Measurements from ENCODE around the gene NECTIN4.

NECTIN4 gene

DNA sequence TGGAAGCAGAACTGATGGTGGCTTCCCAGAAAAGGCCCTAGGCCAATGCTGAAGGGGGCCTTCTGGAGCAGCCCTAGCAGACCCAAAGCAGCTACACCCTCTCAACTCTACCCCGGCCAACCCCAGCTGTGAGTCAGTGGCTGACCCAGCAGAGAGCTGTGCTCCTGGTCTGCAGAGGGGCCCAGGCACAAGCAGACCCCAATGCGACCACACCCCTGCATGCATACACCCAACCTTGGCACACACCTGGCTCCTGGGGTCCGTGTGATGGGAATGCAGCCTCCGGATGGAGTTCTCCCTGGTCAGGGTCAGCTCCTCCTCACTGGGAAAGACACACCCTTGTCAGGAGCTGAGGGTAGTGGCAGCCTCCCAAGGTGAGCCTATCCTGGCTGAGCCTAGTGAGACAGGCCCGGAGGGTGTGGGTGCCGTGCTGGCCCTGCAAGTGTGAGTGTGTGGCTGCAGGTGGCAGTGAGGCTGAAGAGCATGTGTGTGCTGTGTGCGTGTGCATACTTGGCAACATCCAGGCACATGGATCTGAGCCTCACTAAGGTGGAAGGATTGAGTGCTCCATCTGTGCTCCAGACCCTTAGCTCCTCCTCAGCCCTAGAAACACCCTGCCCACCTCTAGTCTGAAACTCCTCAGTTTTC lies 15.8 kb downstream of the NECTIN4 start:
- TF ChIP-seq EZH2phosphoT487 (IDR thresholded peaks at IDR 0.05; ENCODE audit: low read depth): no peak
- TF ChIP-seq, protein P1, sequence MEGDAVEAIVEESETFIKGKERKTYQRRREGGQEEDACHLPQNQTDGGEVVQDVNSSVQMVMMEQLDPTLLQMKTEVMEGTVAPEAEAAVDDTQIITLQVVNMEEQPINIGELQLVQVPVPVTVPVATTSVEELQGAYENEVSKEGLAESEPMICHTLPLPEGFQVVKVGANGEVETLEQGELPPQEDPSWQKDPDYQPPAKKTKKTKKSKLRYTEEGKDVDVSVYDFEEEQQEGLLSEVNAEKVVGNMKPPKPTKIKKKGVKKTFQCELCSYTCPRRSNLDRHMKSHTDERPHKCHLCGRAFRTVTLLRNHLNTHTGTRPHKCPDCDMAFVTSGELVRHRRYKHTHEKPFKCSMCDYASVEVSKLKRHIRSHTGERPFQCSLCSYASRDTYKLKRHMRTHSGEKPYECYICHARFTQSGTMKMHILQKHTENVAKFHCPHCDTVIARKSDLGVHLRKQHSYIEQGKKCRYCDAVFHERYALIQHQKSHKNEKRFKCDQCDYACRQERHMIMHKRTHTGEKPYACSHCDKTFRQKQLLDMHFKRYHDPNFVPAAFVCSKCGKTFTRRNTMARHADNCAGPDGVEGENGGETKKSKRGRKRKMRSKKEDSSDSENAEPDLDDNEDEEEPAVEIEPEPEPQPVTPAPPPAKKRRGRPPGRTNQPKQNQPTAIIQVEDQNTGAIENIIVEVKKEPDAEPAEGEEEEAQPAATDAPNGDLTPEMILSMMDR (IDR thresholded peaks at IDR 0.05; ENCODE audit: low read depth, low read length): no peak
- Histone ChIP-seq H2AFZ (ENCODE audit: low read depth, low read length) (no peak overlapping the region), H3K36me3 (replicated peaks; ENCODE audit: low read depth, low read length) (no peaks in the 10 kb centered on the region), H3K79me2 (ENCODE audit: low read length) (peaks cover 12% of the 10 kb centered on the region), H3K9ac (ENCODE audit: low read length) (no peak overlapping the region), H3K27ac (ENCODE audit: low read length) (no peak overlapping the region), H3K27me3 (ENCODE audit: low read depth, low read length) (no peaks in the 10 kb centered on the region), H3K4me3 (ENCODE audit: low read length) (no peak overlapping the region), H3K4me1 (ENCODE audit: low read length) (peaks cover 22% of the 10 kb centered on the region), H4K20me1 (ENCODE audit: insufficient read depth, low read length) (no peaks in the 10 kb centered on the region), H3K4me2 (ENCODE audit: low read length) (no peak overlapping the region), H3K9me3 (ENCODE audit: insufficient read depth, low read length) (no peaks in the 10 kb centered on the region)

DNA sequence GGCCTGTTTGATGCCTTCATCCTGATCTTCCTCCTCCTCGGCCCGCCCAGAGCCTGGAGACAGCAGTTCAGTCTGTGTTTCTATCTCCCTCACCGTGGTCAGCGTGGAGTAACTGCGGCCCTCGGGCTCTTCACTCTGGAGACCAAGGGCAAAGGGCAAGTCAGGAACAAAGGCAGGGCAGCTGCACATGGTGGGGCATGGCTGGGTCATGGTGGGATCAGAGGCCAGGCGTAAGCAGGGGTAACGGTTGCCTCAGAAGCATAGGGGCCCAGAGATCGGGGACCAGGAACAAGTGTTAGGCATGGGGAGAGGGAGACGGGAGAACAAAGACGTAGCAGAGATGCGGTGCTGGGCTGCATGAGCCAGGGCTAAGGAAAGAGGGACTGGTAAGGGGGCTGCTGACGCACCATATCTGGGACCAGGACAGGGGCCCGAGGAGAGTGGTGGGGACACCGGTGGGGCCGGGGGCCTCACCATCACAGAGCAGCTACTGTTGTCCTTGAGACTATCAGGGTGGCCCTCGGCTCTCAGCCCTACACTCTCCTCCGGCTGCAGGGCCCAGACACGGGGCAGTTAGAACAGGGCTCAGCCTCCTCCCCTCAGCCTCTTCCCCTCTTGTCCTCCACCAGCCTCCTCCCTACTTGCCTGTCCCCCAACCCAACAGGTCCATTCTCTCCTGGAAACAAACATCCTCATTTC lies 16.5 kb downstream of the NECTIN4 start:
- Histone ChIP-seq H3K4me1 (ENCODE audit: low read length) (peaks cover 25% of the 10 kb centered on the region), H4K20me1 (ENCODE audit: insufficient read depth, low read length) (peaks cover 3% of the 10 kb centered on the region), H3K79me2 (ENCODE audit: low read length) (peaks cover 19% of the 10 kb centered on the region), H3K27me3 (ENCODE audit: low read depth, low read length) (no peaks in the 10 kb centered on the region), H2AFZ (ENCODE audit: low read depth, low read length) (no peak overlapping the region), H3K27ac (ENCODE audit: low read length) (no peak overlapping the region), H3K9ac (ENCODE audit: low read length) (no peak overlapping the region), H3K4me3 (ENCODE audit: low read length) (no peak overlapping the region), H3K4me2 (ENCODE audit: low read length) (no peak overlapping the region), H3K9me3 (ENCODE audit: insufficient read depth, low read length) (no peaks in the 10 kb centered on the region), H3K36me3 (replicated peaks; ENCODE audit: low read depth, low read length) (peaks cover 2% of the 10 kb centered on the region)
- TF ChIP-seq EZH2phosphoT487 (IDR thresholded peaks at IDR 0.05; ENCODE audit: low read depth): no peak
- TF ChIP-seq, protein P1 (IDR thresholded peaks at IDR 0.05; ENCODE audit: low read depth, low read length): no peak

GRCh38 chr1:161071886-161072371 lies 17.4 kb downstream of the NECTIN4 start:
- H3K79me2 ChIP-seq (ENCODE audit: low read length): peaks cover 28% of the 10 kb centered on the region
- H3K27ac ChIP-seq (ENCODE audit: low read length): no peak overlapping the region
- peak overlapping the region; percentile 29; the same call in 1 of the 2 replicates for H2AFZ ChIP-seq (ENCODE audit: low read depth, low read length)
- peaks cover 8% of the 10 kb centered on the region for H3K36me3 ChIP-seq (replicated peaks; ENCODE audit: low read depth, low read length)
- H3K4me2 ChIP-seq (ENCODE audit: low read length): no peak overlapping the region
- no peak for TF ChIP-seq EZH2phosphoT487 (IDR thresholded peaks at IDR 0.05; ENCODE audit: low read depth)
- TF ChIP-seq, protein P1 (IDR thresholded peaks at IDR 0.05; ENCODE audit: low read depth, low read length): peak; percentile 84
- H3K4me1 ChIP-seq (ENCODE audit: low read length): peaks cover 32% of the 10 kb centered on the region
- H3K27me3 ChIP-seq (ENCODE audit: low read depth, low read length): no peaks in the 10 kb centered on the region
- peaks cover 11% of the 10 kb centered on the region for H4K20me1 ChIP-seq (ENCODE audit: insufficient read depth, low read length)
- H3K9ac ChIP-seq (ENCODE audit: low read length): no peak overlapping the region
- no peak overlapping the region for H3K4me3 ChIP-seq (ENCODE audit: low read length)
- no peaks in the 10 kb centered on the region for H3K9me3 ChIP-seq (ENCODE audit: insufficient read depth, low read length)

DNA sequence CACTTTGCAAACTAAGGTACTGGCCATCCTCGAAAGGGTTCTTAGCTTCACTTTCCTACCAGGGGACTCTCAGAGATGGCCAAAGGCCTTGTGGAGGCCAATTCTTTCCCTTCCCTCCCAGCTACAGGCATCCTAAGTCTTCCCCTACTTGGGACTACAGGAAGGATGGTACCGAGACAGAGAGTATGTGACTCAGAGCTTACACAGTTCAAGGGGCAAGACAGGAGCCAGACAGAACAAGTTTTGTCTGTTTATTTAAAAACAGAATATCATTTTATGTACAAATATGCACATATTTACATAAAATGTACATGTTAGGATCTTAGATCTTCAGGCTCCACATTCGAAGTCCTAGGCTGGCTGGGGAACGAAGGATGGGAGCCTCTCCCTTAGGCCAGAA lies 18.6 kb downstream of the NECTIN4 start:
- H3K27ac ChIP-seq (ENCODE audit: low read length): peak overlapping the region; percentile 89; the same call in 1 of the 2 replicates
- peaks cover 39% of the 10 kb centered on the region for H3K79me2 ChIP-seq (ENCODE audit: low read length)
- no peak overlapping the region for H3K9ac ChIP-seq (ENCODE audit: low read length)
- H3K4me2 ChIP-seq (ENCODE audit: low read length): no peak overlapping the region; the same call in 1 of the 2 replicates
- H3K36me3 ChIP-seq (replicated peaks; ENCODE audit: low read depth, low read length): peaks cover 16% of the 10 kb centered on the region
- no peak for TF ChIP-seq EZH2phosphoT487 (IDR thresholded peaks at IDR 0.05; ENCODE audit: low read depth)
- TF ChIP-seq, protein P1 (IDR thresholded peaks at IDR 0.05; ENCODE audit: low read depth, low read length): no peak
- H3K9me3 ChIP-seq (ENCODE audit: insufficient read depth, low read length): no peaks in the 10 kb centered on the region
- H3K4me1 ChIP-seq (ENCODE audit: low read length): peaks cover 35% of the 10 kb centered on the region
- H2AFZ ChIP-seq (ENCODE audit: low read depth, low read length): no peak overlapping the region
- H3K27me3 ChIP-seq (ENCODE audit: low read depth, low read length): no peaks in the 10 kb centered on the region
- H3K4me3 ChIP-seq (ENCODE audit: low read length): no peak overlapping the region
- peaks cover 18% of the 10 kb centered on the region for H4K20me1 ChIP-seq (ENCODE audit: insufficient read depth, low read length)

All from OCI-LY3 (cell line).